RWPE1 (cell line): Measurements from ENCODE around the gene FAM174B.

Experiments
- CTCF ChIA-PET: fragments of 350-600 bp; sonication (Branson Sonifier 250); formaldehyde crosslinking; extraction: SDS; loops from one replicate; lab custom pipeline; 2021; lab: Yijun Ruan, JAX
- POLR2A ChIA-PET: fragments of 400-600 bp; formaldehyde crosslinking; extraction: SDS; loops from one replicate; lab custom pipeline; 2020; ENCODE audit warnings: antibody characterized with exemption; ENCODE audit not compliant: low non-redundant PET; lab: Yijun Ruan, JAX
- DNase-seq: peaks from one replicate; pipeline ENCODE4 v3.0.0; 2012; ENCODE audit warnings: low spot score
- H3K27ac ChIP-seq: fragments of 450-650 bp; 2 replicates; pipeline ENCODE4 v1.5.1; 2017
- TF ChIP-seq, protein P1 (sequence below): fragments of 450-650 bp; conservative IDR thresholded peaks from 2 replicates; pipeline ENCODE4 v1.5.1; 2017; ENCODE audit warnings: low read depth, mild to moderate bottlenecking

The FAM174B gene

DNA sequence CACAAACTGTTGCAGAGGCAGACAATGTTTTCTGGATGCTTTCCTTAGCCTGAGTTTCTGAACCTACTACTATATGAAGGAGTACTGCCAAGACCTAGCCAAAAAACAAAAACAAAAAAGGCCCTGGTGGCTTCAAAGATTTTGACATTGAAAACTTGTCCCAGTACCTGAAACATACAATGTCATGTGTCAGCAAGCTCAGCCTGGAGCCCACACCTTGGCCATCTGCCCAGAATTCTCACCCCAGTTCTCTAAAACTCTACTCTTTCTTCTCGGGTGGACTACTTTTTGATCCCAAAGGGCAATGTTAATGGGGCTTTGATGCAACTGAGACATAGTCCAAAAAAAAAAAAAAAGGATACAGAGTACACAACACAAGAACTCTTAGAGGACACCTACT, 81.4 kb downstream of the FAM174B start:
- TF ChIP-seq, protein P1, sequence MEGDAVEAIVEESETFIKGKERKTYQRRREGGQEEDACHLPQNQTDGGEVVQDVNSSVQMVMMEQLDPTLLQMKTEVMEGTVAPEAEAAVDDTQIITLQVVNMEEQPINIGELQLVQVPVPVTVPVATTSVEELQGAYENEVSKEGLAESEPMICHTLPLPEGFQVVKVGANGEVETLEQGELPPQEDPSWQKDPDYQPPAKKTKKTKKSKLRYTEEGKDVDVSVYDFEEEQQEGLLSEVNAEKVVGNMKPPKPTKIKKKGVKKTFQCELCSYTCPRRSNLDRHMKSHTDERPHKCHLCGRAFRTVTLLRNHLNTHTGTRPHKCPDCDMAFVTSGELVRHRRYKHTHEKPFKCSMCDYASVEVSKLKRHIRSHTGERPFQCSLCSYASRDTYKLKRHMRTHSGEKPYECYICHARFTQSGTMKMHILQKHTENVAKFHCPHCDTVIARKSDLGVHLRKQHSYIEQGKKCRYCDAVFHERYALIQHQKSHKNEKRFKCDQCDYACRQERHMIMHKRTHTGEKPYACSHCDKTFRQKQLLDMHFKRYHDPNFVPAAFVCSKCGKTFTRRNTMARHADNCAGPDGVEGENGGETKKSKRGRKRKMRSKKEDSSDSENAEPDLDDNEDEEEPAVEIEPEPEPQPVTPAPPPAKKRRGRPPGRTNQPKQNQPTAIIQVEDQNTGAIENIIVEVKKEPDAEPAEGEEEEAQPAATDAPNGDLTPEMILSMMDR: no peak
- ChIA-PET CTCF (interaction anchor here (0.7 kb wide), 1 partner anchor 199 kb away, joined by 8 read pairs; no protein-coding TSS in a partner anchor), POLR2A (no interaction called here)
- no peak for DNase-seq
- H3K27ac ChIP-seq: no peak overlapping the region

GRCh38 chr15:92571824-92572223, 83.8 kb downstream of the FAM174B start:
- TF ChIP-seq, protein P1: no peak
- CTCF ChIA-PET: no interaction called here
- no peak for DNase-seq
- POLR2A ChIA-PET: no interaction called here
- H3K27ac ChIP-seq: no peak overlapping the region

GRCh38 chr15:92570391-92570790, 85.2 kb downstream of the FAM174B start:
- no peak for DNase-seq
- TF ChIP-seq, protein P1: no peak
- CTCF ChIA-PET: no interaction called here
- no peak overlapping the region for H3K27ac ChIP-seq
- POLR2A ChIA-PET: no interaction called here

DNA sequence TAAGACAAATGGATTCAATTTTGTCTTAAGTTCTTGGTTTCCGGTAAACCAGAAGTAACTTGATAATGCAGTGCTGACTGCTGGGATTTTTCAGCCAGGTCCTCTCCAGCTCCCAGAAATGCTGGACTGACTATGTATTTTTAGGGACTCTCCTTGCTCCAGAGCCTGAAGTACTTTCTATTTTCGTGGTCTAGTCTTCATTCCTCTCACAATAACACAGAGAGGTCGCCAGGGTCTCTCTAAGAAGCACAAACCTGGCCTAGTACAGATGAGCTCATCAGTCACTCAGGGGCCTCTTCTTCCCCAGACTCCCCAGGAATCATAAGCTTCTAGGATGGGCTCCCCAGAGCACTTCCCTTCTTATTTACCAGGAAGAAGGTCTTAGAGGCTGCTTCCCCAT, 85.8 kb downstream of the FAM174B start:
- ChIA-PET POLR2A (no interaction called here), CTCF (interaction anchor here (0.8 kb wide), 1 partner anchor 789 kb away, joined by 4 read pairs; no protein-coding TSS in a partner anchor)
- H3K27ac ChIP-seq: no peak overlapping the region
- no peak for DNase-seq
- TF ChIP-seq, protein P1: no peak
